HG02943 (cell line): ENCODE data around the gene UBE2L6.

Experiments used
- ATAC-seq: cut with Tn5 transposase; IDR thresholded peaks from one replicate; pipeline ENCODE4 v1.9.1; 2021; ENCODE audit warnings: mild to moderate bottlenecking, low read depth, moderate library complexity; ENCODE audit not compliant: unreplicated experiment

The UBE2L6 gene

DNA sequence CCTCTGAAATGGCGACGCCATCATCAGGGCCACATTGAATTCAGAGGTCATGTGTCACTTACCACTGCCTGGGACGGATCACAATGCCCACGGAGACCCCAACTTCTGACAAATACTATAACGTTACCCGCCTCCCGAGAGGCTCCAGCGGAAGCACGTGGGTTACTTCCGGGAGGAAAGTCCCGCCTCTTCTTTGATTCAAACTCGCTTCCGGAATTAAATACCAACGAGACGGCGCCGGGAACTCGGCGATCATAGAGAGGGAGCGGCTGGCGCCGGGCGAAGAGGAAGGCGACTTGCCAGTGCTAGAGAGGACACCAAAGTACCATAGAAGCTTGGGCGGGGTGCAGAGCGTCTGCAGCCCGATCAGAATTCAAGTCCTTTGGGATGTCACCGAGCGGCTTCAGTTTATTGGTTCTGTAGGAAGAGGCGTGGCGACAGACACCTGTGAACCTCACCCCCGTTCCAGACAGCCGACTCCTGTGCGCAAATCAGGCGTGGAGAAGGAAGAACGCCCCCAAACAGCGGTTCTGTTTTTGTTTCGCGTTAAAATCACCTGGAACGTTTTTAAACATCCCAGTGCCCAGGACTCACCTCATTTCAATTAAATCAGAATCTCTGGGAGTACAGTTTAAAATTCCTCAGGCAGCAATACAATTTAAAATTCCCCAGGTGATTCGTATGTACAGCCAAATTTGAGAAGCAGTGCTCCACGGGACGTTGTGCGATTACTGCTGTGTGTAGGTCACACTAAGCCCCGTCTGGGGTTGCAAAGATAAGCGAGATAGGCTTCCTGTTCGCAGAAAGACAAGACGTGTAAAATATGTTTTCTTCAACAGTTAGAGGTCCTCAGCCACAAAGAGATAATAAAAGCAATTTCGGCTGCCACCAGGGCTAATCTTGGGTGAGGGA is 36.6 kb downstream of the UBE2L6 start, which contains the start of gene TIMM10:
TIMM10 (minus strand) TSS at position 159 of the 912 bp plus-strand sequence. CDS start 565 bp downstream, outside the sequence.
- peak; percentile 98 for ATAC-seq

DNA sequence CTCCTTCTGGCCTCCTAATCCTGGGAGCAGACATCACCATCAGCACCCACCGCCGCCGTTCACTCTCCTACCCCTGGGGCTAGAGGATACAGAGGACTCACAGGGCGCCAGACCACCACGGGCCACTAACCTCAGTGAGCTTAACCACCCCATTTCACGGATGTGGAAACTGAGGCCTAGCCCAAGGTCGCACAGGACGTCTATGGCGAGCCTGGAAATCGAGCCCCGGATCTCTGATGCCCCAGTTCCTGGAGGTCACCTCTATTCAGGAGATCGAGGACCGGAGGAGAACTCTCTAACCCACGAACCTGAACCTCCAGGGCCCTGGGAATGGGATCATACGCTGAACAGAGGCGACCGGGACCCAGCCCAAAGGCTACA is 37.3 kb downstream of the UBE2L6 start:
- no peak for ATAC-seq

DNA sequence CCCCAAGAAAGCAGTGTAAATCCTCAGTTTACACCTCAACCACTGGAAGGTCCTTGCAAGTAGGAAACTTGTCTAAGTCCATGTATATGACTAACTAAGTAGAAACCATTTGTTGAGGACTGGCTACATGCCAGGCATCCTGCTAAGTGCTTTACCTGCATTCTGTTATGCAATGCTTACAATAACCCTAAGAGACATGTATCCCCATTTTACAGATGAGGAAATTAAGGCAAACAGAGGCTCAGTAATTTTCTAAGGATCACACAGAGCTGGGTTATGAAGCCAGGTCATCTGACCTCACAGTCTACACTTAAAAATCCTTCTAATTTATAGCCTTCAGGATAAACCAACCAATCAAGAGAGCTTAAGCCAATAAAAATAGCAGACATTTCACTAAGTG is 38.5 kb downstream of the UBE2L6 start:
- no peak for ATAC-seq

DNA sequence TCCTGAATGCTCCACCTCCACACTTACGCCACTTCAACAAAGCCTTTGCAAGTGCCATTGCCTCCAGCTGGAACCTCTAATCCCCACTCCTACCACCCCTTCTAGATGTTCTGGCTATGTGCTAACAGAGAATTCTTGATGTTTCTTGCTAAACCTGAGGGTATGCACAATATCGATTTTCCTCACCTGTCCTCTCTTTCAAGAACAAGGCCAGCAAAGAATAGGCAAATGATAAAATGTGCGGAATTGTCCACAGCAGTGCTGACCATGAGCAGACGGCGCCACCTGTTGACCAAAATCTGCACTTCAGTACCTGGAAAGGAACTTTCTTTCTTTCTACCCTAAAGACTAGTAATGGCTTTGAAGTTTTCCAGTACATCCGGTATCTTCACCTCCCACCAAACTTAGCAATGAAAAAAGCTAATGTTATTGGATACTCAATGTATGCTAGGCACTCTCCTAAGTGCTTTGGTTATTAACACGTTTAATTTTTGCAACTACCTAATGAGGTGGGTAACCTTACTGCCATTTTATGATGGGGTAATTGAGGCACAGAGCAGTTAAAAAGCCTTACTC is 40.3 kb downstream of the UBE2L6 start:
- ATAC-seq = no peak

GRCh38 chr11:57523419-57523818 is 44.1 kb downstream of the UBE2L6 start:
- no peak for ATAC-seq

GRCh38 chr11:57521116-57521515 is 46.4 kb downstream of the UBE2L6 start:
- no peak for ATAC-seq

DNA sequence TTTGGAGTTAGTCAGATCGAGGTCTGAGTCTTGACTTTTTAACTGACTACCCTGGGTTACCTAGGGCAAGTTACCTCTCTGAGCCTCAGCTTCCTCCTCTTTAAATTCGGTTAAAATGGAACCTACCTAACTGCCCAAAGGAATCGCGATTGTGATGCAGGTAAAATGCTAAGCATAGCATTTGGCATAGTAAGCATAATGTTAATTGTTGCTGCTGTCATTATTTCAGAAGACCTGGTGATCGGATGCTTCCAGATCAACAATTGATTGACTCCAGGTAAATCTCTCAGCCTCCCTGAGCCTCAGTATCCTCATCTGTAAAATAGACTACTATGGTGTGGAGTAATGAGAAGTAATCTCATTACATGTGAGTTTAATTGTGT is 51.4 kb downstream of the UBE2L6 start:
- ATAC-seq = no peak

DNA sequence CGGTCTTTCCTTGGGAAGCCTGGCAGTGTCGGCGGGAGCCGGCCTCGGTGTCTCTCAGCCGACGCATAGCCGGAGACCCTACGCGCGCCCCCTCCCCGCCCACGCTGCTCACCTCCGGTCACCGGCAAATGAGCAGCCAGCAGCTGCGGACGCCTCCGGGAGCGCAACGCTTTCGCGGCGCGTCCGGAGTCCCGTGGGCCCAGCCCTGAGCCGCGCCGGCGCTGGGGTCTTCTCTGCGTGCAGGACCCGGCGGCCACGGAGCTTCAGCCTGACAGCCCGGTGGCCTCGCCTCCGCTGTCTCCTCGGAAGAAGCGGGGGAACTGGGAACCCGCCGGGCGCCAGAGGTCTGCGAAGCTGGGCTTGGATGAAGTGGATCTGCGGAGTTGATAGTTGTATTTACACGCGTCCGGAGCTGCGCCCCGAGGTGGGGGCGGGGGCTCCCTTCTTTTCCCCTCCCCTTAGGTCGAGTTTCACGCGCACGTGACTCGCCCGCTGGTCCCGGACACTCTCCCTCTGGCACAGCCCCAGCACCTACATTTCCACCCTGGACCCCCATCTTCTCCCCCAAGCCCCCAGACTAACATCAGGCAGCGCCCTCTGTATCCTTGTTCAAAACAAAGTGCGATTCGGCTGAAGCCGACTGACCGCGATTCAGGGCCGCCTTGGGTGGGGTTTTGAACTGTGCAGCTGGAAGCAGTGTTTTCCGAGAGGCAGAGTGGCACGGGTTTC is 52.0 kb downstream of the UBE2L6 start, which contains the start of gene SLC43A1:
SLC43A1 (minus strand) TSS at position 371 of the 729 bp plus-strand sequence. CDS start 1,591 bp downstream, outside the sequence.
- peak; percentile 41 for ATAC-seq

- ATAC-seq = peak; percentile 34
Measured at GRCh38 chr11:57514538-57515331, 52.7 kb downstream of the UBE2L6 start.

DNA sequence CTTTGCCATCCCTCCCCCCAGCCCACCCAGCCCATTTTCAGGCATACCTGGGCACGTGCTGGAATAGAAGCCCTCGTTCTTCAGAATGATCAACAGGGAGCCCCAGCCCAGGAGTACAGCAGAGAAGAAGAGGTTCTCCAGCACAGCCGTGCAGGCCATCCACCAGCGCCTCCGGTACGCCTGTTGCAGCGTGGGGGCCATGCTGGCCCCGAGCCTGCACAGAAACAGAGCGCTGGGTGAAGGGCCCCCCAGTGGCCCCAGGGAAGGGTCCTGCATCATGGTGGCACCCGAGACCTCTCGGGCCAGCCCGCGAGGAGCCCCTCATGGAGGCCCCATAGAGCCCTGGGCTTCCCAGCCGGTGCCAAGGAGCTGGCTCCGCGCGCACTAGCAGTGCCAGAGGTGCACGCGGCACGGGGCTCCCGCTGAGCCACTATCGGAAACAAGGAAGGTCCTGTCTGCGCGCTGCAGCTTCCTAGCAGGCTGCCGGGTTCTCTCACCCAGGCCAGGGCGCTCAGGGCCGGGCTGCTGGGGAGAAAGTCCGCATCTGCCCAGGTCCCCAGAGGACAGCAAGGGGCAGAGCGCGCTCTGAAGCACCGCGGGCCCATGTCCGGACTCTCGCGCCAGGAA is 53.4 kb downstream of the UBE2L6 start:
- peak; percentile 39 for ATAC-seq

- ATAC-seq = no peak
Measured at GRCh38 chr11:57513452-57513795, 54.0 kb downstream of the UBE2L6 start.

GRCh38 chr11:57512646-57513451 is 54.6 kb downstream of the UBE2L6 start:
- ATAC-seq = no peak

GRCh38 chr11:57511741-57512430 is 55.6 kb downstream of the UBE2L6 start:
- no peak for ATAC-seq

GRCh38 chr11:57508341-57509170 is 58.9 kb downstream of the UBE2L6 start:
- ATAC-seq = no peak

DNA sequence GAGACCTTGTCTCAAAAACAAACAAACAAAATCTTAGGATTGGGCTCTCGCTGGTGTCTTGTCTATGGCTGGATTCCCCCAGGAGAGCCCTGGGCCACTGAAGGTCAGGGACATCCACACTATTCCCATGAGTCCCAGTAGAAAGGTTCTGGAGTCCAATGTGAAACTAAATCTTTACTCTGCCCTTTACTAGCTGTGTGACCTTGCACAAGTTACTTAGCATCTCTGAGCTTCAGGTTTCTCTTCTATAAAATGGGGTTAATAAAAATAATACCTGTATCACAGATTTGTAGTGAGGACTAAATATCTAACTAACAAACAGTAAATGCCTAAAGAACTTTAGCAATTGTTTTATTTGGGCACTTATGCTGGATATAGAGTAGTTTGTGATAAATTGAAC is 61.0 kb downstream of the UBE2L6 start:
- no peak for ATAC-seq

GRCh38 chr11:57504511-57504910 is 63.0 kb downstream of the UBE2L6 start:
- ATAC-seq = no peak

DNA sequence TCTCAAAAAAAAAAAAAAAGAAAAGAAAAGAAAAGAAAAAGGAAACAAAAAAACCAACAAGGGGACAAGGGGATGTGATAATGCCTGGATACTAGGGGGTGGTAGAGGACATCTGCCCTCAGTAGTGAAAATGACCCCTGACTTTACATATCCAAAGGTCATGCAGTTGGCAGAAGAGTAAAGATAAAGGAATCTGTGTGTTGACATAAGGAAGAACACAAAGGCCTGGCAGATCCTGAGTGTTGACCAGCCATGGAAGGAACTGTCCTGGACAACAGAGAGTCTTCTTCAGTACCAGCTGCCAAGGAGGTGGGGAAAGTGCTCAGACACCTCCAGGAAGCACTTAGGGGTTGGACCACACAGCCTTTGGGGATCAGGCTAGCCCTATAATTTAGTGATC is 64.6 kb downstream of the UBE2L6 start:
- ATAC-seq = no peak

DNA sequence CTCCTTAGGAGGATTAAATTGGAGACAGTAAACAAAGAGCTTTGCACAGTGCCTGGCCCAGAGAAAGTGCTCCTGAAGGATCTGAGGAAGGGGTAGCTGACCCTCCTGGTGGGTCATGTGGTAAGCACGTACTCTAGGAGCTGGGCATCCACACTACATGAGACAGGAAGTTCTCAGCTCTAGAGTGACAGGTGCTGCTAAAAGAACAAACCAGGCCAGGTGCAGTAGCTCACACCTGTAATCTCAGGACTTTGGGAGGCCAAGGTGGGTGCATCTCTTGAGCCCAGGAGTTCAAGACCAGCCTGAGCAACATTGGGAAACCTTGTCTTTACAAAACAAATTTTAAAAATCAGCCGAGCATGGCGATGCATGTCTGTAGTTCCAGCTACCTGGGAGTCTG is 65.1 kb downstream of the UBE2L6 start:
- no peak for ATAC-seq
